Measurements from ENCODE around the gene LRP6. TPM values are rescaled to one million over a fixed set of nuclear protein-coding genes. Genes with fewer than 3 reads are reported as not detected.

LRP6 gene
- total RNA-seq, 1 experiment from 2014 or later: 6.7 TPM

GRCh38 chr12:12197128-12197527 is 69.7 kb downstream of the LRP6 start:
- no peak for DNase-seq
- no peaks in the 10 kb centered on the region for H3K27me3 ChIP-seq (ENCODE audit: low read length)
- no peaks in the 10 kb centered on the region for H3K9me3 ChIP-seq (ENCODE audit: low read length)
- H3K9me2 ChIP-seq (replicated peaks; ENCODE audit: insufficient read depth, low read length): no peaks in the 10 kb centered on the region; the same call in 1 of the 2 replicates
- H3K27ac ChIP-seq (ENCODE audit: low read length): no peak overlapping the region
- no peaks in the 10 kb centered on the region for H3K36me3 ChIP-seq (ENCODE audit: insufficient read depth, low read length)
- H3K79me2 ChIP-seq (ENCODE audit: low read length): no peaks in the 10 kb centered on the region
- H3K9ac ChIP-seq (ENCODE audit: low read length): no peak overlapping the region
- no peak overlapping the region for H3K4me2 ChIP-seq (ENCODE audit: low read depth, low read length, poor library complexity, severe bottlenecking)
- H3K4me3 ChIP-seq (ENCODE audit: low read length): no peak overlapping the region
- H4K20me1 ChIP-seq (ENCODE audit: insufficient read depth, low read depth, low read length): peaks cover 16% of the 10 kb centered on the region
- H3K4me1 ChIP-seq (ENCODE audit: low read length): no peaks in the 10 kb centered on the region
- no peak overlapping the region for H2AFZ ChIP-seq (ENCODE audit: low read length)

DNA sequence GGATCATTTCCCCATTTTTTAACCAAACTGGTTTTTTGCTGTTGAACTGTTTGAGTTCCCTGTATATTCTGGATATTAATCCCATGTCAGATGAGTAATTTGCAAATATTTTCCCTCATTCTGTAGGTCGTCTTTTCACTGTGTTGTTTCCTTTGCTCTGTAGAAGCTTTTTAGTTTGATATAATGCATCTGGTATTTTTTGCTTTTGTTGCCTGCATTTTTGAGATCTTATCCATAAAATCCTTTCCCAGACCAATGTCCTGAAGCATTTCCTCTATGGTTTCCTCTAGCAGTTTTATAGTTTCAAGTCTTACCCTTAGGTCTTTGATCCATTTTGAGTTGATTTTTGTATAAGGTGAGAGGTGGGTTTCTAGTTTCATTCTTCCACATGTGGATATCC is 71.3 kb downstream of the LRP6 start:
- Histone ChIP-seq H3K27ac (ENCODE audit: low read length) (no peak overlapping the region), H3K4me3 (ENCODE audit: low read length) (no peak overlapping the region), H3K27me3 (ENCODE audit: low read length) (no peaks in the 10 kb centered on the region), H3K4me2 (ENCODE audit: low read depth, low read length, poor library complexity, severe bottlenecking) (no peak overlapping the region), H3K9me2 (replicated peaks; ENCODE audit: insufficient read depth, low read length) (no peaks in the 10 kb centered on the region; the same call in 1 of the 2 replicates), H3K9ac (ENCODE audit: low read length) (no peak overlapping the region), H2AFZ (ENCODE audit: low read length) (no peak overlapping the region), H3K9me3 (ENCODE audit: low read length) (no peaks in the 10 kb centered on the region), H3K4me1 (ENCODE audit: low read length) (no peaks in the 10 kb centered on the region), H3K36me3 (ENCODE audit: insufficient read depth, low read length) (no peaks in the 10 kb centered on the region), H3K79me2 (ENCODE audit: low read length) (no peaks in the 10 kb centered on the region), H4K20me1 (ENCODE audit: insufficient read depth, low read depth, low read length) (peaks cover 16% of the 10 kb centered on the region)
- no peak for DNase-seq

DNA sequence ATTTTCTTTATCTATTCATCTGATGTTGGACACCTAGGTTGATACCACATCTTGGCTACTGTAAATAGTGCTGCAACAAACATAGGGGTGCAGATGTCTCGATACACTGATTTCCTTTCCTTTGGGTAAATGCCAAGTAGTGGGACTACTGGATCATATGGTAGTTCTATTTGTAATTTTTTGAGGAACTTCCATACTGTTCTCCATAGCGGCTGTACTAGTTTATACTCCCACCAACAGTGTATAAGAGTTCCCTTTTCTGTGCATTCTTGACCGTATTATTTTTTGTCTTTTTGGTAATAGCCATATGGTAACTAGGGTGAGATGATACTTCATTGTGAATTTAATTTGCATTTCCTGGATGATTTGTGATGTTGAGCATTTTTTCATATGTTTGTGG is 71.8 kb downstream of the LRP6 start:
- Histone ChIP-seq H3K4me2 (ENCODE audit: low read depth, low read length, poor library complexity, severe bottlenecking) (no peak overlapping the region), H3K9ac (ENCODE audit: low read length) (no peak overlapping the region), H3K4me1 (ENCODE audit: low read length) (no peaks in the 10 kb centered on the region), H2AFZ (ENCODE audit: low read length) (no peak overlapping the region), H3K9me3 (ENCODE audit: low read length) (no peaks in the 10 kb centered on the region), H3K36me3 (ENCODE audit: insufficient read depth, low read length) (no peaks in the 10 kb centered on the region), H4K20me1 (ENCODE audit: insufficient read depth, low read depth, low read length) (peaks cover 18% of the 10 kb centered on the region), H3K9me2 (replicated peaks; ENCODE audit: insufficient read depth, low read length) (no peaks in the 10 kb centered on the region; the same call in 1 of the 2 replicates), H3K27me3 (ENCODE audit: low read length) (no peaks in the 10 kb centered on the region), H3K27ac (ENCODE audit: low read length) (no peak overlapping the region), H3K4me3 (ENCODE audit: low read length) (no peak overlapping the region), H3K79me2 (ENCODE audit: low read length) (no peaks in the 10 kb centered on the region)
- DNase-seq: no peak

DNA sequence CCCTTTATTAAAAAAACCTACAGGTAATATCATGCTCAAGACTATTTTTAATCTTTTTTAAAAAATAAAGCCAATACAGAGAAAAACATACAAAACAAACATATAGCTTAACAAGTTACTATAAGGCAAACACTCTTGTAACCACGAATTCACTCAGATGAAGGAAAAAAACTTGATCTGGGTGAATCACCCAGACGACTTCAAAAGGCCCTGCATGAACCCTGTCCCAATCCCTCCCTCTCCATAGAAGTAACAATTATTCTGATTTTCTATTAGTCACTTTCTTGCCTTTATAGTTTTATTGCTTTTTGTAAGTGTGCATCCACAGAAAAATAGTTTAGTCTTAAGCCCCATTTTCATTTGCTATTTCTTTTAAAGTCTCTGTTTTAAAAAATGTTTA is 72.6 kb downstream of the LRP6 start:
- H2AFZ ChIP-seq (ENCODE audit: low read length): no peak overlapping the region
- H3K4me1 ChIP-seq (ENCODE audit: low read length): no peaks in the 10 kb centered on the region
- H3K4me2 ChIP-seq (ENCODE audit: low read depth, low read length, poor library complexity, severe bottlenecking): no peak overlapping the region
- H3K79me2 ChIP-seq (ENCODE audit: low read length): no peaks in the 10 kb centered on the region
- H3K9ac ChIP-seq (ENCODE audit: low read length): no peak overlapping the region
- no peaks in the 10 kb centered on the region for H3K36me3 ChIP-seq (ENCODE audit: insufficient read depth, low read length)
- no peak overlapping the region for H3K4me3 ChIP-seq (ENCODE audit: low read length)
- H3K9me3 ChIP-seq (ENCODE audit: low read length): no peaks in the 10 kb centered on the region
- peaks cover 19% of the 10 kb centered on the region for H4K20me1 ChIP-seq (ENCODE audit: insufficient read depth, low read depth, low read length)
- H3K27me3 ChIP-seq (ENCODE audit: low read length): no peaks in the 10 kb centered on the region
- no peak overlapping the region for H3K27ac ChIP-seq (ENCODE audit: low read length)
- H3K9me2 ChIP-seq (replicated peaks; ENCODE audit: insufficient read depth, low read length): no peaks in the 10 kb centered on the region; the same call in 1 of the 2 replicates
- no peak for DNase-seq

- Histone ChIP-seq H3K79me2 (ENCODE audit: low read length) (no peaks in the 10 kb centered on the region), H3K4me2 (ENCODE audit: low read depth, low read length, poor library complexity, severe bottlenecking) (no peak overlapping the region)
Measured at GRCh38 chr12:12191008-12191407, 75.8 kb downstream of the LRP6 start.

GRCh38 chr12:12190087-12190809 is 76.6 kb downstream of the LRP6 start:
- DNase-seq: no peak
- no peaks in the 10 kb centered on the region for H3K79me2 ChIP-seq (ENCODE audit: low read length)
- H3K9me3 ChIP-seq (ENCODE audit: low read length): no peaks in the 10 kb centered on the region
- H3K27ac ChIP-seq (ENCODE audit: low read length): no peak overlapping the region
- no peak overlapping the region for H3K9ac ChIP-seq (ENCODE audit: low read length)
- no peaks in the 10 kb centered on the region for H3K27me3 ChIP-seq (ENCODE audit: low read length)
- no peaks in the 10 kb centered on the region for H3K4me1 ChIP-seq (ENCODE audit: low read length)
- peaks cover 19% of the 10 kb centered on the region for H4K20me1 ChIP-seq (ENCODE audit: insufficient read depth, low read depth, low read length)
- no peaks in the 10 kb centered on the region for H3K36me3 ChIP-seq (ENCODE audit: insufficient read depth, low read length)
- no peak overlapping the region for H3K4me2 ChIP-seq (ENCODE audit: low read depth, low read length, poor library complexity, severe bottlenecking)
- no peak overlapping the region for H3K4me3 ChIP-seq (ENCODE audit: low read length)
- no peaks in the 10 kb centered on the region; the same call in 1 of the 2 replicates for H3K9me2 ChIP-seq (replicated peaks; ENCODE audit: insufficient read depth, low read length)
- no peak overlapping the region for H2AFZ ChIP-seq (ENCODE audit: low read length)

More at GRCh38 chr12:12191008-12191407, 75.8 kb downstream of the LRP6 start:
- Histone ChIP-seq H3K9me3 (ENCODE audit: low read length) (no peaks in the 10 kb centered on the region), H2AFZ (ENCODE audit: low read length) (no peak overlapping the region), H3K4me3 (ENCODE audit: low read length) (no peak overlapping the region), H3K27me3 (ENCODE audit: low read length) (no peaks in the 10 kb centered on the region), H3K36me3 (ENCODE audit: insufficient read depth, low read length) (no peaks in the 10 kb centered on the region), H3K4me1 (ENCODE audit: low read length) (no peaks in the 10 kb centered on the region), H3K27ac (ENCODE audit: low read length) (no peak overlapping the region), H3K9ac (ENCODE audit: low read length) (no peak overlapping the region), H3K9me2 (replicated peaks; ENCODE audit: insufficient read depth, low read length) (no peaks in the 10 kb centered on the region; the same call in 1 of the 2 replicates), H4K20me1 (ENCODE audit: insufficient read depth, low read depth, low read length) (peaks cover 19% of the 10 kb centered on the region)
- DNase-seq: no peak

- H3K9me2 ChIP-seq (replicated peaks; ENCODE audit: insufficient read depth, low read length): no peaks in the 10 kb centered on the region
- no peaks in the 10 kb centered on the region for H3K79me2 ChIP-seq (ENCODE audit: low read length)
- no peaks in the 10 kb centered on the region for H3K9me3 ChIP-seq (ENCODE audit: low read length)
- H3K4me1 ChIP-seq (ENCODE audit: low read length): no peaks in the 10 kb centered on the region
- H2AFZ ChIP-seq (ENCODE audit: low read length): no peak overlapping the region
- no peak overlapping the region for H3K4me3 ChIP-seq (ENCODE audit: low read length)
- H3K36me3 ChIP-seq (ENCODE audit: insufficient read depth, low read length): no peaks in the 10 kb centered on the region
- no peak overlapping the region for H3K9ac ChIP-seq (ENCODE audit: low read length)
- no peak for DNase-seq
- no peaks in the 10 kb centered on the region for H3K27me3 ChIP-seq (ENCODE audit: low read length)
- H4K20me1 ChIP-seq (ENCODE audit: insufficient read depth, low read depth, low read length): 0 out of 2 replicates have a peak, but pooled peaks cover 3% of the 10 kb centered on the region
- no peak overlapping the region for H3K4me2 ChIP-seq (ENCODE audit: low read depth, low read length, poor library complexity, severe bottlenecking)
- no peak overlapping the region for H3K27ac ChIP-seq (ENCODE audit: low read length)
Measured at GRCh38 chr12:12185414-12185813, 81.4 kb downstream of the LRP6 start.

DNA sequence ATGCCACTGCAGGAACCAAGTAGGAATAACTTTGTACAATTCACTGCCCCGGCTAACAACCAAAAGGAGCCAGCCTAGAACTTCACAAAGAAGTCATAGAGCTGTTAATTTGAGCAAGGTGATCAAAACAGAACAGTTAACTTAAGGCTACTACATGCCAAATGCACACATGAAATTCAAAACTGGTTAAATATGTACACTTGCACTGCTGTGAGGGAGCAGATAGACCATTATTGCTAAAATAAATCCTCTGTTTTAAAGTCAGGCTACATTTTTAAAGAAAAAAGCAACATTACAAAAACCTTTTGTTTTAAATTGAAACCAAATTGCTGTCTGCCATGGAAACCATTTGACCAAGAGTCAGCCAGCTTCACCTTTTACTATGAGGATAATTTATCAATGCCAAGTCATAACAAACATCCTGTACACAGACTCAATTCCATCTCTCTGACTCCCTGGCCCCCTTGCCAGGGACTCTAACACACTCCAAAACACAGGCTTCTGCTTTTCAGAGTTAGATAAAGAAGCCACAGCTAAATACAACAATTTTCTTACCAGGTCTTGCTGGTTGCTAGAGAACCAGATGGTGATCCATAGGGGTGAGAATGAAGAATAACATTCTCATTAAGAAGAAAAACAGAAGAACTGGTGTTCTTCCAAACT is 84.0 kb downstream of the LRP6 start:
- no peaks in the 10 kb centered on the region for H3K36me3 ChIP-seq (ENCODE audit: insufficient read depth, low read length)
- no peak overlapping the region for H3K9ac ChIP-seq (ENCODE audit: low read length)
- no peaks in the 10 kb centered on the region for H3K9me2 ChIP-seq (replicated peaks; ENCODE audit: insufficient read depth, low read length)
- H3K9me3 ChIP-seq (ENCODE audit: low read length): no peaks in the 10 kb centered on the region
- H4K20me1 ChIP-seq (ENCODE audit: insufficient read depth, low read depth, low read length): no peaks in the 10 kb centered on the region
- no peaks in the 10 kb centered on the region for H3K4me1 ChIP-seq (ENCODE audit: low read length)
- no peak overlapping the region for H3K4me2 ChIP-seq (ENCODE audit: low read depth, low read length, poor library complexity, severe bottlenecking)
- no peak overlapping the region for H3K4me3 ChIP-seq (ENCODE audit: low read length)
- H3K79me2 ChIP-seq (ENCODE audit: low read length): no peaks in the 10 kb centered on the region
- DNase-seq: no peak
- no peak overlapping the region for H3K27ac ChIP-seq (ENCODE audit: low read length)
- no peaks in the 10 kb centered on the region for H3K27me3 ChIP-seq (ENCODE audit: low read length)
- no peak overlapping the region for H2AFZ ChIP-seq (ENCODE audit: low read length)

All from Karpas-422 (cell line).